Measurements from ENCODE around the gene SLC38A1.

The SLC38A1 gene

GRCh38 chr12:46158501-46158900 is 110.3 kb downstream of the SLC38A1 start:
- TF ChIP-seq YY1 (IDR thresholded peaks at IDR 0.05; ENCODE audit: insufficient read depth, insufficient read length) (no peak), ZNF274 (IDR thresholded peaks at IDR 0.05; ENCODE audit: low read depth, low read length) (no peak), SUZ12 (IDR thresholded peaks at IDR 0.05; ENCODE audit: extremely low read depth, insufficient read depth, insufficient read length) (no peak)
- Histone ChIP-seq H3K9me3 (ENCODE audit: insufficient read depth, low read length) (peaks cover 7% of the 10 kb centered on the region), H3K9ac (ENCODE audit: insufficient read length, low read depth) (no peak overlapping the region), H3K27me3 (ENCODE audit: insufficient read depth, insufficient read length) (no peaks in the 10 kb centered on the region), H3K4me3 (ENCODE audit: insufficient read length, low read depth) (no peak overlapping the region), H3K4me1 (ENCODE audit: insufficient read depth, insufficient read length) (no peaks in the 10 kb centered on the region), H3K36me3 (ENCODE audit: insufficient read depth, insufficient read length, low read length) (no peaks in the 10 kb centered on the region)
- DNase-seq (ENCODE audit: low read depth, low spot score) = no peak

- TF ChIP-seq ZNF274 (IDR thresholded peaks at IDR 0.05; ENCODE audit: low read depth, low read length) = no peak
- no peak for TF ChIP-seq YY1 (IDR thresholded peaks at IDR 0.05; ENCODE audit: insufficient read depth, insufficient read length)
- DNase-seq (ENCODE audit: low read depth, low spot score) = no peak
- H3K27me3 ChIP-seq (ENCODE audit: insufficient read depth, insufficient read length) = no peaks in the 10 kb centered on the region
- H3K36me3 ChIP-seq (ENCODE audit: insufficient read depth, insufficient read length, low read length) = no peaks in the 10 kb centered on the region
- peaks cover 7% of the 10 kb centered on the region for H3K9me3 ChIP-seq (ENCODE audit: insufficient read depth, low read length)
- H3K4me3 ChIP-seq (ENCODE audit: insufficient read length, low read depth) = no peak overlapping the region
- no peaks in the 10 kb centered on the region for H3K4me1 ChIP-seq (ENCODE audit: insufficient read depth, insufficient read length)
- no peak overlapping the region for H3K9ac ChIP-seq (ENCODE audit: insufficient read length, low read depth)
Observed at GRCh38 chr12:46154221-46154985, 114.4 kb downstream of the SLC38A1 start.

- H3K4me1 ChIP-seq (ENCODE audit: insufficient read depth, insufficient read length) = no peaks in the 10 kb centered on the region
- H3K27me3 ChIP-seq (ENCODE audit: insufficient read depth, insufficient read length) = no peaks in the 10 kb centered on the region
- no peak overlapping the region for H3K9ac ChIP-seq (ENCODE audit: insufficient read length, low read depth)
- no peaks in the 10 kb centered on the region for H3K36me3 ChIP-seq (ENCODE audit: insufficient read depth, insufficient read length, low read length)
- DNase-seq (ENCODE audit: low read depth, low spot score) = no peak
- TF ChIP-seq SUZ12 (IDR thresholded peaks at IDR 0.05; ENCODE audit: extremely low read depth, insufficient read depth, insufficient read length) (no peak), ZNF274 (IDR thresholded peaks at IDR 0.05; ENCODE audit: low read depth, low read length) (no peak), YY1 (IDR thresholded peaks at IDR 0.05; ENCODE audit: insufficient read depth, insufficient read length) (no peak)
- H3K9me3 ChIP-seq (ENCODE audit: insufficient read depth, low read length) = peaks cover 7% of the 10 kb centered on the region
- H3K4me3 ChIP-seq (ENCODE audit: insufficient read length, low read depth) = no peak overlapping the region
Observed at GRCh38 chr12:46153268-46153872, 115.5 kb downstream of the SLC38A1 start.

GRCh38 chr12:46152456-46152855 is 116.4 kb downstream of the SLC38A1 start:
- no peak overlapping the region for H3K4me3 ChIP-seq (ENCODE audit: insufficient read length, low read depth)
- no peaks in the 10 kb centered on the region for H3K27me3 ChIP-seq (ENCODE audit: insufficient read depth, insufficient read length)
- no peaks in the 10 kb centered on the region for H3K36me3 ChIP-seq (ENCODE audit: insufficient read depth, insufficient read length, low read length)
- H3K9me3 ChIP-seq (ENCODE audit: insufficient read depth, low read length) = peaks cover 7% of the 10 kb centered on the region
- no peaks in the 10 kb centered on the region for H3K4me1 ChIP-seq (ENCODE audit: insufficient read depth, insufficient read length)
- no peak for TF ChIP-seq ZNF274 (IDR thresholded peaks at IDR 0.05; ENCODE audit: low read depth, low read length)
- TF ChIP-seq SUZ12 (IDR thresholded peaks at IDR 0.05; ENCODE audit: extremely low read depth, insufficient read depth, insufficient read length) = no peak
- no peak for TF ChIP-seq YY1 (IDR thresholded peaks at IDR 0.05; ENCODE audit: insufficient read depth, insufficient read length)
- DNase-seq (ENCODE audit: low read depth, low spot score) = no peak
- no peak overlapping the region for H3K9ac ChIP-seq (ENCODE audit: insufficient read length, low read depth)

GRCh38 chr12:46150735-46151134 is 118.1 kb downstream of the SLC38A1 start:
- H3K9me3 ChIP-seq (ENCODE audit: insufficient read depth, low read length) = peaks cover under 1% of the 10 kb centered on the region; the same call in 1 of the 2 replicates
- H3K9ac ChIP-seq (ENCODE audit: insufficient read length, low read depth) = no peak overlapping the region
- no peaks in the 10 kb centered on the region for H3K4me1 ChIP-seq (ENCODE audit: insufficient read depth, insufficient read length)
- no peaks in the 10 kb centered on the region for H3K36me3 ChIP-seq (ENCODE audit: insufficient read depth, insufficient read length, low read length)
- no peaks in the 10 kb centered on the region for H3K27me3 ChIP-seq (ENCODE audit: insufficient read depth, insufficient read length)
- H3K4me3 ChIP-seq (ENCODE audit: insufficient read length, low read depth) = no peak overlapping the region
- TF ChIP-seq YY1 (IDR thresholded peaks at IDR 0.05; ENCODE audit: insufficient read depth, insufficient read length) = no peak
- no peak for TF ChIP-seq ZNF274 (IDR thresholded peaks at IDR 0.05; ENCODE audit: low read depth, low read length)
- no peak for TF ChIP-seq SUZ12 (IDR thresholded peaks at IDR 0.05; ENCODE audit: extremely low read depth, insufficient read depth, insufficient read length)
- no peak for DNase-seq (ENCODE audit: low read depth, low spot score)

- Histone ChIP-seq H3K4me1 (ENCODE audit: insufficient read depth, insufficient read length) (no peaks in the 10 kb centered on the region), H3K9me3 (ENCODE audit: insufficient read depth, low read length) (no peaks in the 10 kb centered on the region), H3K36me3 (ENCODE audit: insufficient read depth, insufficient read length, low read length) (no peaks in the 10 kb centered on the region), H3K4me3 (ENCODE audit: insufficient read length, low read depth) (no peak overlapping the region), H3K9ac (ENCODE audit: insufficient read length, low read depth) (no peak overlapping the region), H3K27me3 (ENCODE audit: insufficient read depth, insufficient read length) (no peaks in the 10 kb centered on the region)
- no peak for TF ChIP-seq ZNF274 (IDR thresholded peaks at IDR 0.05; ENCODE audit: low read depth, low read length)
- TF ChIP-seq SUZ12 (IDR thresholded peaks at IDR 0.05; ENCODE audit: extremely low read depth, insufficient read depth, insufficient read length) = no peak
- no peak for TF ChIP-seq YY1 (IDR thresholded peaks at IDR 0.05; ENCODE audit: insufficient read depth, insufficient read length)
- no peak for DNase-seq (ENCODE audit: low read depth, low spot score)
Observed at GRCh38 chr12:46149905-46150304, 118.9 kb downstream of the SLC38A1 start.

- Histone ChIP-seq H3K9ac (ENCODE audit: insufficient read length, low read depth) (no peak overlapping the region), H3K4me3 (ENCODE audit: insufficient read length, low read depth) (no peak overlapping the region), H3K27me3 (ENCODE audit: insufficient read depth, insufficient read length) (no peaks in the 10 kb centered on the region), H3K9me3 (ENCODE audit: insufficient read depth, low read length) (no peaks in the 10 kb centered on the region), H3K36me3 (ENCODE audit: insufficient read depth, insufficient read length, low read length) (no peaks in the 10 kb centered on the region), H3K4me1 (ENCODE audit: insufficient read depth, insufficient read length) (no peaks in the 10 kb centered on the region)
- TF ChIP-seq YY1 (IDR thresholded peaks at IDR 0.05; ENCODE audit: insufficient read depth, insufficient read length) (no peak), SUZ12 (IDR thresholded peaks at IDR 0.05; ENCODE audit: extremely low read depth, insufficient read depth, insufficient read length) (no peak), ZNF274 (IDR thresholded peaks at IDR 0.05; ENCODE audit: low read depth, low read length) (no peak)
- DNase-seq (ENCODE audit: low read depth, low spot score) = no peak
Observed at GRCh38 chr12:46149079-46149464, 119.8 kb downstream of the SLC38A1 start.
